ENCODE measurements around the gene CRISPLD2.

The CRISPLD2 gene

GRCh38 chr16:84927621-84928591 is 108.1 kb downstream of the CRISPLD2 start:
- H3K4me3 ChIP-seq (ENCODE audit: low read length): no peak overlapping the region
- TF ChIP-seq CTCF (IDR thresholded peaks at IDR 0.05; ENCODE audit: insufficient read depth, low read depth, low read length, missing control alignments): no peak
- no peak for DNase-seq (ENCODE audit: low read depth)

- H3K4me3 ChIP-seq (ENCODE audit: low read length): no peak overlapping the region
- TF ChIP-seq CTCF (IDR thresholded peaks at IDR 0.05; ENCODE audit: insufficient read depth, low read depth, low read length, missing control alignments): no peak
- no peak for DNase-seq (ENCODE audit: low read depth)
These were observed 109.1 kb downstream of the CRISPLD2 start for GRCh38 chr16:84928679-84929420.

GRCh38 chr16:84929421-84930297 is 109.9 kb downstream of the CRISPLD2 start:
- H3K4me3 ChIP-seq (ENCODE audit: low read length): no peak overlapping the region
- no peak for TF ChIP-seq CTCF (IDR thresholded peaks at IDR 0.05; ENCODE audit: insufficient read depth, low read depth, low read length, missing control alignments)
- no peak for DNase-seq (ENCODE audit: low read depth)

GRCh38 chr16:84930298-84931106 is 110.7 kb downstream of the CRISPLD2 start:
- no peak for TF ChIP-seq CTCF (IDR thresholded peaks at IDR 0.05; ENCODE audit: insufficient read depth, low read depth, low read length, missing control alignments)

GRCh38 chr16:84931107-84931494 is 111.3 kb downstream of the CRISPLD2 start:
- H3K4me3 ChIP-seq (ENCODE audit: low read length): no peak overlapping the region
- TF ChIP-seq CTCF (IDR thresholded peaks at IDR 0.05; ENCODE audit: insufficient read depth, low read depth, low read length, missing control alignments): no peak
- no peak for DNase-seq (ENCODE audit: low read depth)

More at GRCh38 chr16:84930298-84931106, 110.7 kb downstream of the CRISPLD2 start:
- H3K4me3 ChIP-seq (ENCODE audit: low read length): no peak overlapping the region
- DNase-seq (ENCODE audit: low read depth): no peak

GRCh38 chr16:84931506-84931905 is 111.7 kb downstream of the CRISPLD2 start:
- TF ChIP-seq CTCF (IDR thresholded peaks at IDR 0.05; ENCODE audit: insufficient read depth, low read depth, low read length, missing control alignments): no peak
- no peak overlapping the region for H3K4me3 ChIP-seq (ENCODE audit: low read length)
- no peak for DNase-seq (ENCODE audit: low read depth)

Data from epithelial cell of esophagus (primary cell).